Right atrium auricular region (tissue), 2 donors: Measurements from ENCODE around the gene EIF4G1. TPM values are rescaled to one million over a fixed set of nuclear protein-coding genes. Genes with fewer than 3 reads are reported as not detected.

Experiments
- DNase-seq: peaks from one replicate; pipeline ENCODE4 v3.0.0-alpha.2; 2019; ENCODE audit warnings: low spot score
- H3K27ac ChIP-seq, 2 donors: fragments of 200-600 bp; sonication (generic); 1 replicate in 1 of 2; 2 replicates in 1 of 2; pipeline ENCODE4 v1.5.1; 2016 to 2019
- H3K27me3 ChIP-seq, 2 donors: fragments of 200-600 bp; sonication (generic); one replicate each; pipeline versions ENCODE4 v1.5.1 to v1.6.0; 2017 to 2019
- H3K36me3 ChIP-seq: fragments of 200-600 bp; sonication (generic); one replicate; pipeline ENCODE4 v1.5.1; 2016
- H3K4me1 ChIP-seq, 2 donors: fragments of 200-600 bp; sonication (generic); one replicate each; pipeline versions ENCODE4 v1.5.1 to v1.6.0; 2017 to 2019
- H3K4me3 ChIP-seq, 2 donors: fragments of 200-600 bp; sonication (generic); 1 replicate in 1 of 2; 2 replicates in 1 of 2; pipeline ENCODE4 v1.5.1; 2017 to 2019; ENCODE audit warnings: mild to moderate bottlenecking in 1 of 2, moderate library complexity in 1 of 2
- H3K9me3 ChIP-seq, 2 donors: fragments of 200-600 bp; sonication (generic); one replicate each; pipeline ENCODE4 v1.5.1; 2019
- CTCF ChIP-seq, 2 donors: fragments of 200-600 bp; sonication (generic); IDR thresholded peaks; one replicate each; pipeline ENCODE4 v1.5.1; 2019; ENCODE audit warnings: antibody characterized with exemption in 2 of 2
- total RNA-seq, 2 donors: library from RNA; depleted of rRNA; stranded (reverse); fragments of >200 nt; gene quantifications; one replicate each; pipeline ENCODE4 v1.1.0, GENCODE V29; 2016

Gene EIF4G1
- total RNA-seq, 2 donors from 2014 or later: 270 to 276 TPM

DNA sequence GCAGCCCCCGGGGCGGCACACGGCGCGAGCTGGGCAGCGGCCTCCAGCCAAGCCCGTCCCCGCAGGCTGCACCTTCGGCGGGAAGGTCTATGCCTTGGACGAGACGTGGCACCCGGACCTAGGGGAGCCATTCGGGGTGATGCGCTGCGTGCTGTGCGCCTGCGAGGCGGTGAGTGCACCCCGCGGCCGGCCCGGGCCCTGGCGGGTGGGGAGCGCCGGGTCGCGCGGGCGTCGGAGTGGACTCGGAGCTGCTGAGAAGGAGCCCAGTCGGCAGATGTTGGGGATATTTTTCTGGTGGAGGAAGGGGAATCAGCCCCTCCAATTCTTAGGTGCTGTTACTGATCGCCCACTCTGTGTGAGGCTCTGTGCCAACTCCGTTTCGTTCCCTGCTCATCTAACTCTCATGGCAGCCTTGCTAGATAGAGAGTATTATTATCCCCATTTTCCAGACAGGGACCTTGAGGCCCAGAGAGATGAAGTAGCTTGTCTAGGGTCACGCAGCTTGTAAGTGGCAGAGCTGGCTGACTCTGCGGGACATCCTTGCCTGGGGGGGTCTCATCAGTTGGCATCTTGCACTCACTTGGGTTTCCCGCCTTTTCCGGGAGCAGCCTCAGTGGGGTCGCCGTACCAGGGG is 66.3 kb downstream of the EIF4G1 start:
- Histone ChIP-seq H3K4me1 (peaks cover 0 to 24% of the 10 kb centered on the region in 2 donors), H3K27me3 (no peaks in the 10 kb centered on the region), H3K9me3 (no peaks in the 10 kb centered on the region), H3K4me3 (peak overlapping the region; percentile 50 to 55), H3K36me3 (no peaks in the 10 kb centered on the region), H3K27ac (peak overlapping the region; percentile 17 to 50)
- no peak for DNase-seq
- no peak for TF ChIP-seq CTCF (IDR thresholded peaks at IDR 0.05)

- Histone ChIP-seq H3K27ac (peak overlapping the region; percentile 17 to 50), H3K4me3 (peak overlapping the region; percentile 50 to 55), H3K4me1 (peaks cover 0 to 24% of the 10 kb centered on the region in 2 donors), H3K36me3 (no peaks in the 10 kb centered on the region), H3K9me3 (no peaks in the 10 kb centered on the region), H3K27me3 (no peaks in the 10 kb centered on the region)
- peak; percentile 67 for DNase-seq
- TF ChIP-seq CTCF (IDR thresholded peaks at IDR 0.05): no peak
Observed at GRCh38 chr3:184381261-184382224, 67.1 kb downstream of the EIF4G1 start.

- H3K27ac ChIP-seq: no peak overlapping the region
- no peak for TF ChIP-seq CTCF (IDR thresholded peaks at IDR 0.05)
Observed at GRCh38 chr3:184382326-184383032, 68.1 kb downstream of the EIF4G1 start.

DNA sequence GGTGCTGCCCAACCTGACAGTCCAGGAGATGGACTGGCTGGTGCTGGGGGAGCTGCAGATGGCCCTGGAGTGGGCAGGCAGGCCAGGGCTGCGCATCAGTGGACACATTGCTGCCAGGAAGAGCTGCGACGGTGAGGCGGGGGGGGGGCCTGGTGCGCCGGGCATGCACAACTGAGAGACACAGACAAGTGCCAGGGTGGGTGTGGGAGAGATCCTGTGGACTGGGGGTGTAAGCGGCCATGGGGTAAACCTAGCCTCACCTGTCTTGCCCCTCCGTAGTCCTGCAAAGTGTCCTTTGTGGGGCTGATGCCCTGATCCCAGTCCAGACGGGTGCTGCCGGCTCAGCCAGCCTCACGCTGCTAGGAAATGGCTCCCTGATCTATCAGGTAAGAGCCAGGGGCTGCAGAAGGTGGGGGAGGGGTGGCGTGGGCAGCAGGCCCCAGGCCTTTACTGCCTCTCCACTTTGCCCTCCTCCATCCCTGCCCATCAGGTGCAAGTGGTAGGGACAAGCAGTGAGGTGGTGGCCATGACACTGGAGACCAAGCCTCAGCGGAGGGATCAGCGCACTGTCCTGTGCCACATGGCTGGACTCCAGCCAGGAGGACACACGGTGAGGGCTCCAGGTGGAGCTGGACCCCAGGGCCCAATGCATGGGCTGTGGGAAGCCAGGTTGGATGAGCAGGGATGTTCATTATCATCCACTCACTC is 68.8 kb downstream of the EIF4G1 start:
- no peak for TF ChIP-seq CTCF (IDR thresholded peaks at IDR 0.05)
- no peaks in the 10 kb centered on the region for H3K27me3 ChIP-seq
- H3K27ac ChIP-seq: no peak overlapping the region
- H3K36me3 ChIP-seq: no peaks in the 10 kb centered on the region
- no peak for DNase-seq
- peaks cover 0 to 24% of the 10 kb centered on the region in 2 donors for H3K4me1 ChIP-seq
- no peaks in the 10 kb centered on the region for H3K9me3 ChIP-seq
- H3K4me3 ChIP-seq: no peak overlapping the region

More at GRCh38 chr3:184382326-184383032, 68.1 kb downstream of the EIF4G1 start:
- H3K9me3 ChIP-seq: no peaks in the 10 kb centered on the region
- peaks cover 0 to 24% of the 10 kb centered on the region in 2 donors for H3K4me1 ChIP-seq
- H3K4me3 ChIP-seq: no peak overlapping the region
- no peaks in the 10 kb centered on the region for H3K27me3 ChIP-seq
- no peaks in the 10 kb centered on the region for H3K36me3 ChIP-seq
- no peak for DNase-seq

DNA sequence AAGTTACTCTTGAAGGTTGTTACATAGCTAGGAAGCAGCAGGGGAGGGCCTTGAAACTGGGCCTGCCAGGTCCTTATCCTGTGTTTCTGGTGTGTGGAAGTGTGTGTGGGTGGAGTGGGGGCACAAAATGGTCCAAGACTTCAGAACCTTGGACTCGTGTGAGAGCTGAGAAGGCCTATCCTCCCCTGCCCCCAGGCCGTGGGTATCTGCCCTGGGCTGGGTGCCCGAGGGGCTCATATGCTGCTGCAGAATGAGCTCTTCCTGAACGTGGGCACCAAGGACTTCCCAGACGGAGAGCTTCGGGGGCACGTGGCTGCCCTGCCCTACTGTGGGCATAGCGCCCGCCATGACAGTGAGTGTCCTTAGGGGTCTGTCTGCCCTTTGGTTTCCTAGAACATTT is 69.9 kb downstream of the EIF4G1 start:
- no peaks in the 10 kb centered on the region for H3K9me3 ChIP-seq
- no peak for DNase-seq
- peaks cover 0 to 18% of the 10 kb centered on the region in 2 donors for H3K4me1 ChIP-seq
- no peak for TF ChIP-seq CTCF (IDR thresholded peaks at IDR 0.05)
- no peaks in the 10 kb centered on the region for H3K36me3 ChIP-seq
- H3K4me3 ChIP-seq: no peak overlapping the region
- no peak overlapping the region for H3K27ac ChIP-seq
- no peaks in the 10 kb centered on the region for H3K27me3 ChIP-seq
